Putamen (tissue), 1 donor: ENCODE measurements around the gene JAKMIP1.
"Not testable (repeated sequence)": the region's sequence is repeated elsewhere in the genome, so short reads cannot be mapped to it uniquely, and the experiment has no call there.

ENCODE experiments used
- DNase-seq: peaks from one replicate; pipeline ENCODE4 v3.0.0-alpha.2; 2016; ENCODE audit warnings: low spot score

JAKMIP1 gene

GRCh38 chr4:6143603-6144181, 56.7 kb downstream of the JAKMIP1 start:
- peak; percentile 41 for DNase-seq

GRCh38 chr4:6142935-6143602, 57.3 kb downstream of the JAKMIP1 start:
- DNase-seq, result peak; percentile 70

GRCh38 chr4:6142511-6142910, 57.8 kb downstream of the JAKMIP1 start:
- DNase-seq, result no peak

GRCh38 chr4:6141554-6141953, 58.8 kb downstream of the JAKMIP1 start:
- no peak for DNase-seq

- DNase-seq, result not testable (repeated sequence)
Measured at GRCh38 chr4:6141021-6141420, 59.3 kb downstream of the JAKMIP1 start.

- DNase-seq, result no peak
Measured at GRCh38 chr4:6137747-6138135, 62.6 kb downstream of the JAKMIP1 start.

GRCh38 chr4:6137027-6137746, 63.2 kb downstream of the JAKMIP1 start:
- no peak for DNase-seq

- no peak for DNase-seq
Measured at GRCh38 chr4:6134612-6135220, 65.6 kb downstream of the JAKMIP1 start.

- no peak for DNase-seq
Measured at GRCh38 chr4:6132716-6133115, 67.6 kb downstream of the JAKMIP1 start.

GRCh38 chr4:6128221-6128850, 72.0 kb downstream of the JAKMIP1 start:
- no peak for DNase-seq

- no peak for DNase-seq
Measured at GRCh38 chr4:6126971-6127745, 73.2 kb downstream of the JAKMIP1 start.

GRCh38 chr4:6125103-6125651, 75.2 kb downstream of the JAKMIP1 start:
- DNase-seq, result no peak

- no peak for DNase-seq
Measured at GRCh38 chr4:6124386-6125102, 75.8 kb downstream of the JAKMIP1 start.

- DNase-seq, result no peak
Measured at GRCh38 chr4:6123976-6124375, 76.4 kb downstream of the JAKMIP1 start.

- no peak for DNase-seq
Measured at GRCh38 chr4:6123541-6123940, 76.8 kb downstream of the JAKMIP1 start.

- DNase-seq, result no peak
Measured at GRCh38 chr4:6123116-6123515, 77.2 kb downstream of the JAKMIP1 start.

- no peak for DNase-seq
Measured at GRCh38 chr4:6122496-6122895, 77.9 kb downstream of the JAKMIP1 start.

GRCh38 chr4:6121941-6122340, 78.4 kb downstream of the JAKMIP1 start:
- DNase-seq, result no peak

GRCh38 chr4:6121276-6121850, 79.0 kb downstream of the JAKMIP1 start:
- DNase-seq, result no peak

- no peak for DNase-seq
Measured at GRCh38 chr4:6120361-6120760, 80.0 kb downstream of the JAKMIP1 start.
